Stomach (tissue), 9 donors: ENCODE measurements around the gene PADI6. TPM values are rescaled to one million over a fixed set of nuclear protein-coding genes. Genes with fewer than 3 reads are reported as not detected.
"Not testable (repeated sequence)": the region's sequence is repeated elsewhere in the genome, so short reads cannot be mapped to it uniquely, and the experiment has no call there.

Experiments
- DNase-seq, 2 donors: peaks; one replicate each; pipeline versions ENCODE4 v3.0.0 to v3.0.0-alpha.2; 2013 to 2019
- H3K27ac ChIP-seq, 5 donors: fragments of 200-600 bp in 4 of 5; sonication (generic) in 4 of 5; one replicate each; pipeline ENCODE4 v1.5.1; 2013 to 2019; ENCODE audit warnings: mild to moderate bottlenecking in 1 of 5, moderate library complexity in 1 of 5
- H3K27me3 ChIP-seq, 3 donors: fragments of 200-600 bp; sonication (generic); one replicate each; pipeline ENCODE4 v1.5.1; 2017 to 2019; ENCODE audit warnings: mixed run types in 1 of 3
- H3K36me3 ChIP-seq, 4 donors: fragments of 200-600 bp; sonication (generic); 1 replicate in 3 of 4; 2 replicates in 1 of 4; pipeline ENCODE4 v1.5.1; 2016 to 2019
- H3K4me1 ChIP-seq, 4 donors: fragments of 200-600 bp; sonication (generic); one replicate each; pipeline ENCODE4 v1.5.1; 2016 to 2019
- H3K4me3 ChIP-seq, 4 donors: fragments of 200-600 bp; sonication (generic) in 3 of 4; one replicate each; pipeline ENCODE4 v1.5.1; 2016 to 2019; ENCODE audit warnings: mild to moderate bottlenecking in 1 of 4
- H3K9me3 ChIP-seq, 4 donors: fragments of 200-600 bp; sonication (generic); one replicate each; pipeline ENCODE4 v1.5.1; 2016 to 2019
- CTCF ChIP-seq, 7 experiments: fragments of 450-650 bp in 4 of 7; fragments of 200-600 bp in 3 of 7; sonication (generic) in 3 of 7; IDR thresholded peaks; one replicate each; pipeline ENCODE4 v1.5.1; 2016 to 2019; ENCODE audit warnings: antibody characterized with exemption in 7 of 7, control low read depth in 2 of 7, mild to moderate bottlenecking in 1 of 7
- EP300 ChIP-seq: sonication (generic); formaldehyde crosslinking; IDR thresholded peaks from one replicate; pipeline ENCODE4 v1.6.1; 2017; ENCODE audit warnings: antibody characterized with exemption
- POLR2A ChIP-seq, 4 donors: fragments of 450-650 bp; IDR thresholded peaks; one replicate each; pipeline ENCODE4 v1.6.1; 2016; ENCODE audit warnings: antibody characterized with exemption in 4 of 4, control low read depth in 2 of 4, mild to moderate bottlenecking in 1 of 4, moderate library complexity in 1 of 4
- POLR2AphosphoS5 ChIP-seq, 3 donors: sonication (generic); formaldehyde crosslinking; IDR thresholded peaks; one replicate each; pipeline ENCODE4 v1.6.1; 2016; ENCODE audit warnings: antibody characterized with exemption in 3 of 3
- WGBS, 5 donors: extraction: QIAGEN DNeasy Blood & Tissue Kit in 3 of 5; methylation state at CpG; one replicate each; pipeline versions ENCODE4 v1.1.5 to v1.1.7; 2013 to 2018; 5-methylcytosine and 5-hydroxymethylcytosine counted together
- intact Hi-C: fragments of 100-400 bp; cut with DNase I; formaldehyde crosslinking; loops from one replicate; pipeline ENCODE4 v1.15.1; 2023; ENCODE audit warnings: low total_unique reads
- polyA plus RNA-seq, 3 donors: library from polyadenylated mRNA; stranded (reverse); fragments of 200-250 nt; gene quantifications; one replicate each; pipeline ENCODE4 v1.2.3, GENCODE V29; 2013
- total RNA-seq, 5 donors: library from RNA; depleted of rRNA; stranded (reverse); fragments of >200 nt; gene quantifications; one replicate each; pipeline versions ENCODE4 v1.1.0 to v1.2.3, GENCODE V29; 2014 to 2016
- donor health status: healthy with polysubstance abuse.
- donor health status: Bipolar disorder and iron deficiency.
- donor health status: healthy.

PADI6 gene
- total and polyA plus RNA-seq, 8 donors = not detected

GRCh38 chr1:17342014-17342441 lies 30.0 kb upstream of the PADI6 start:
- Histone ChIP-seq H3K9me3 (no peaks in the 10 kb centered on the region), H3K27ac (no peak overlapping the region), H3K4me1 (no peaks in the 10 kb centered on the region), H3K27me3 (peaks cover 0 to 35% (median 0%) of the 10 kb centered on the region in 3 donors), H3K36me3 (no peaks in the 10 kb centered on the region), H3K4me3 (no peak overlapping the region)
- no peak for TF ChIP-seq EP300
- no peak for TF ChIP-seq POLR2AphosphoS5 (IDR thresholded peaks at IDR 0.05)
- no peak for TF ChIP-seq POLR2A (IDR thresholded peaks at IDR 0.05)
- TF ChIP-seq CTCF (IDR thresholded peaks at IDR 0.05) = no peak
- no peak for DNase-seq
- intact Hi-C loops = no loop called here
- WGBS, 5 donors = 62 to 84% (median 65%) methylated on average over 8 to 17 of the region's 17 CpGs

- H3K27ac ChIP-seq, DNase-seq, H3K9me3 ChIP-seq, H3K36me3 ChIP-seq, intact Hi-C loops, H3K4me3 ChIP-seq, H3K4me1 ChIP-seq: not testable (repeated sequence)
- peaks cover 0 to 55% (median 0%) of the 10 kb centered on the region in 3 donors for H3K27me3 ChIP-seq
- WGBS, 5 donors = 86 to 96% (median 90%) methylated on average over 5 of the region's 5 CpGs
Measured at GRCh38 chr1:17345506-17345905, 26.5 kb upstream of the PADI6 start.

GRCh38 chr1:17346046-17346789 lies 25.8 kb upstream of the PADI6 start:
- H3K27ac ChIP-seq = no peak overlapping the region
- H3K9me3 ChIP-seq = no peaks in the 10 kb centered on the region
- no peak overlapping the region for H3K4me3 ChIP-seq
- H3K27me3 ChIP-seq = peaks cover 0 to 49% (median 0%) of the 10 kb centered on the region in 3 donors
- 73 to 82% (median 81%) methylated on average over 9 of the region's 9 CpGs for WGBS, 5 donors
- H3K36me3 ChIP-seq = no peaks in the 10 kb centered on the region
- intact Hi-C loops = no loop called here
- no peak for TF ChIP-seq POLR2AphosphoS5 (IDR thresholded peaks at IDR 0.05)
- TF ChIP-seq CTCF (IDR thresholded peaks at IDR 0.05) = no peak
- no peaks in the 10 kb centered on the region for H3K4me1 ChIP-seq
- no peak for DNase-seq

GRCh38 chr1:17347769-17348592 lies 24.0 kb upstream of the PADI6 start:
- H3K27ac ChIP-seq = no peak overlapping the region
- intact Hi-C loops = no loop called here
- no peaks in the 10 kb centered on the region for H3K4me1 ChIP-seq
- no peak for DNase-seq
- no peak overlapping the region for H3K4me3 ChIP-seq
- 65 to 75% (median 69%) methylated on average over 13 to 19 of the region's 19 CpGs for WGBS, 5 donors
- no peaks in the 10 kb centered on the region for H3K9me3 ChIP-seq
- TF ChIP-seq CTCF (IDR thresholded peaks at IDR 0.05) = no peak
- no peak for TF ChIP-seq EP300
- TF ChIP-seq POLR2A (IDR thresholded peaks at IDR 0.05) = no peak
- TF ChIP-seq POLR2AphosphoS5 (IDR thresholded peaks at IDR 0.05) = no peak
- no peaks in the 10 kb centered on the region for H3K36me3 ChIP-seq
- H3K27me3 ChIP-seq = peaks cover 0 to 48% (median 0%) of the 10 kb centered on the region in 3 donors
